ENCODE measurements around the gene RHBDF1.

Gene RHBDF1

DNA sequence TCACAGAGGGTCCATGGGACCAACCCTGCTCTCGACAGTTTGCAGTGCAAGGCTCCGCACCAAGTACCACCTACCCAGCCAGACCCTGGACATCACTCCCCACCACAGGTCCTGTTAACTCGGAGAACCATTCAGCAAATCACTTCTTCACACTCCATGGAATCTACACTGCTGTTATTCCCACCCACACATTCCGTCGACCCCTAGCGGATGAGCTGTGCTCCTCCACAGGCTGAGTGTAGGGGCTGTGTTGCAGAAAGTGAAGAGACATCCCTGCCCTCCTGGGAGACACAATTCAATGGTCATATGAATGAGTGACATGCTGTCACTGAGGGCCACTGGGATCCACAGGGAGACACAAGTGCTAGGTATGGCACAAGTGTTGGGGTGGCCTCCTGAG, 33.1 kb upstream of the RHBDF1 start:
- CTCF ChIA-PET, result interaction anchor here (1.6 kb wide), 1 partner anchor 40 kb away, joined by 4 read pairs; no protein-coding TSS in a partner anchor
- POLR2A ChIA-PET, result no interaction called here
- DNase-seq (ENCODE audit: extremely low spot score), result no peak
- TF ChIP-seq FOXA1 (IDR thresholded peaks at IDR 0.05) (no peak), FOXM1 (IDR thresholded peaks at IDR 0.05; ENCODE audit: borderline replicate concordance) (no peak), SP1 (IDR thresholded peaks at IDR 0.05) (no peak), HDGF (IDR thresholded peaks at IDR 0.05; ENCODE audit: borderline replicate concordance) (no peak), NFRKB (IDR thresholded peaks at IDR 0.05) (no peak), FOXK2 (IDR thresholded peaks at IDR 0.05) (no peak), ELF4 (IDR thresholded peaks at IDR 0.05) (no peak)
- TF ChIP-seq, protein P1, sequence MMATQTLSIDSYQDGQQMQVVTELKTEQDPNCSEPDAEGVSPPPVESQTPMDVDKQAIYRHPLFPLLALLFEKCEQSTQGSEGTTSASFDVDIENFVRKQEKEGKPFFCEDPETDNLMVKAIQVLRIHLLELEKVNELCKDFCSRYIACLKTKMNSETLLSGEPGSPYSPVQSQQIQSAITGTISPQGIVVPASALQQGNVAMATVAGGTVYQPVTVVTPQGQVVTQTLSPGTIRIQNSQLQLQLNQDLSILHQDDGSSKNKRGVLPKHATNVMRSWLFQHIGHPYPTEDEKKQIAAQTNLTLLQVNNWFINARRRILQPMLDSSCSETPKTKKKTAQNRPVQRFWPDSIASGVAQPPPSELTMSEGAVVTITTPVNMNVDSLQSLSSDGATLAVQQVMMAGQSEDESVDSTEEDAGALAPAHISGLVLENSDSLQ (IDR thresholded peaks at IDR 0.05), result no peak

DNA sequence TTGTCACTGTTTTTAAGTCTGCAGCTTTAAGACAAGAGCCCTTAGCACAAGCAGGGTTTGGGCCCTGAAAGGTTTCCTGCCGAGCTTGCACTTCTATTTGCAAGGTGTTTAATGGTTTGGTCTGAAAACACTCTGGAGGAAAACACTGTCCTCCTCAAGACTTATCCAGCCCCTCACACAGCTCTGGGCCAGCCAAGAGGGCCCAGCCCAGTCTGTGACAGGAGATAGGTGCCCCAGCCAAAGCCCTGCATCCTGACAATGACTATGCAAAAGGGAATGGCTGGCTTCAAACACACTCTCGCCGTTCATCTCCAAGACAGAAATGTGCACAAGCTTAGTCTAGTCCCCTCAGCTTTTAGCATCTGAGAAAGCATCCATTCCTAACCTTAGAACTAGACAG, 32.5 kb upstream of the RHBDF1 start:
- no peak for DNase-seq (ENCODE audit: extremely low spot score)
- ChIA-PET POLR2A (interaction anchor here (0.9 kb wide), 1 partner anchor 130 kb away, joined by 3 read pairs; no protein-coding TSS in a partner anchor), CTCF (interaction anchor here (1.4 to 1.6 kb wide), 2 partner anchors 39 to 258 kb away, joined by 3 to 4 read pairs; no protein-coding TSS in a partner anchor)
- TF ChIP-seq TARDBP (IDR thresholded peaks at IDR 0.05) (no peak), FOXM1 (IDR thresholded peaks at IDR 0.05; ENCODE audit: borderline replicate concordance) (no peak), HDGF (IDR thresholded peaks at IDR 0.05; ENCODE audit: borderline replicate concordance) (no peak), LEF1 (IDR thresholded peaks at IDR 0.05; ENCODE audit: borderline replicate concordance) (no peak), SP1 (IDR thresholded peaks at IDR 0.05) (no peak), SUZ12 (IDR thresholded peaks at IDR 0.05) (no peak), BHLHE40 (IDR thresholded peaks at IDR 0.05; ENCODE audit: borderline replicate concordance) (no peak), ZNF384 (IDR thresholded peaks at IDR 0.05) (no peak), L3MBTL2 (conservative IDR thresholded peaks at IDR 0.05) (no peak), FOXK2 (IDR thresholded peaks at IDR 0.05) (no peak)
- TF ChIP-seq, protein P1 (IDR thresholded peaks at IDR 0.05), result no peak

DNA sequence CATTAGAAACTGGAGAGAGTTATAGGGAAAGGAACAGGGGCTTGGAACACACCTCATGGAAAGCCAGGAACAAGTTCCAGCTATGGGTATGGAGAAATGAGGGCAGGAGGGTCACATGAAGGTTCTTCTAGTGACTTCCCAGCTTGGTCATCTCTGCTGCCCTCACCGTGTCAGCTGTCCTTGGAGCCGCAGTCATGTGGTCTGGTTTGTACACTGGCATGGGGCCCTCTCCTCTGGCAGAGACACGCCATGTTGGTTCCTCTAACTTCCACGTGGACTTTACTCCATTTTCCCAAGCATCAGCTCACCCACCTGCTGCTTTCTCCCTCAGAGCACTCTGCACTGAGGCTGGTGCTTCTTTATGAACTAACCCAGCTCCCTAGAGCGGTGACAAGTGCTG, 31.9 kb upstream of the RHBDF1 start:
- POLR2A ChIA-PET, result interaction anchor here (0.9 kb wide), 1 partner anchor 131 kb away, joined by 3 read pairs; no protein-coding TSS in a partner anchor
- DNase-seq (ENCODE audit: extremely low spot score), result no peak
- TF ChIP-seq ARNT (IDR thresholded peaks at IDR 0.05) (no peak), BHLHE40 (IDR thresholded peaks at IDR 0.05; ENCODE audit: borderline replicate concordance) (no peak), LEF1 (IDR thresholded peaks at IDR 0.05; ENCODE audit: borderline replicate concordance) (no peak), FOXM1 (IDR thresholded peaks at IDR 0.05; ENCODE audit: borderline replicate concordance) (no peak), HDGF (IDR thresholded peaks at IDR 0.05; ENCODE audit: borderline replicate concordance) (no peak), CTBP1 (IDR thresholded peaks at IDR 0.05; ENCODE audit: borderline replicate concordance) (no peak)
- TF ChIP-seq, protein P1 (IDR thresholded peaks at IDR 0.05), result no peak
- CTCF ChIA-PET, result interaction anchor here (1.4 to 1.6 kb wide), 2 partner anchors 39 to 258 kb away, joined by 3 to 4 read pairs; no protein-coding TSS in a partner anchor

DNA sequence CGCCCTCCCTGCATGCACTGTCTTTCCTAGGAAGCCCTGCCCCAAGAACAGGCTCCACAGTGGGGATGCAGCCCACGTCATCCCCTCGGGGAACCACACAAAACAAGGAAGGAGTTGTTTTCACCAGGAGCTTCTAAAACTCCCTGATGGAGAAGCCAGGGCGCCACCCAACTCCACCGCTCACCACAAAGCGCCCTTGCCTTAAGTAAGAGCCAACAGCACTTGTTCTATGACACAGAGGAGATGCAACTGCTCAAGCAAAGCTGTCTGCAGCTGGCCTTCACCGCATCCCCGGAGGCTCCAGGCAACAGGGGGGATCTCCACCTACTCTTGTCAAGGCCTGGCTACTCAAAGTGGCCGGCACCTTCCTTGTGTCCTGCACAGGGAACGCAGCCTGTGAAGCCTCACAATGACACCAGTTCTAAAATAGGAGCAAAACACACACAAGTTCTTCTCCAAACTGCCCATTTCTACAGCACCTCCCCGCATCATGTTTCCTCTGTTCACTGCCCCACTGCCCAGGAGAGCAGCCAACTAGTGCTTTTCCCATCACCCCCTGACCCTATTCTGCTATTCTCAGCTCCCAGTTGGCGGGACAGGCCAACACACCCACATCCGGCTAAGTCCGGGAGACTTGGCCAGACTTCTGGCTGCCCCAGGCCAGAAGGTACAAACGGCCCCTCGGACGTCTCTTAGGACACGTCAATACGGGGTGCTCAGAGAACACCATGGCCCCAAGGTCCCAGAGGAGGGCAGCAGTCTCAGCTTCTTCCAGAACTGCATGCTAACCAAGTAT, 29.8 kb upstream of the RHBDF1 start:
- no peak for DNase-seq (ENCODE audit: extremely low spot score)
- POLR2A ChIA-PET, result no interaction called here
- CTCF ChIA-PET, result no interaction called here
- TF ChIP-seq, protein P1 (IDR thresholded peaks at IDR 0.05), result no peak
- no peak for TF ChIP-seq BHLHE40 (IDR thresholded peaks at IDR 0.05; ENCODE audit: borderline replicate concordance)
- no peak for TF ChIP-seq HDGF (IDR thresholded peaks at IDR 0.05; ENCODE audit: borderline replicate concordance)
- TF ChIP-seq L3MBTL2 (conservative IDR thresholded peaks at IDR 0.05), result no peak
- no peak for TF ChIP-seq FOXK2 (IDR thresholded peaks at IDR 0.05)
- no peak for TF ChIP-seq CTBP1 (IDR thresholded peaks at IDR 0.05; ENCODE audit: borderline replicate concordance)
- TF ChIP-seq ARNT (IDR thresholded peaks at IDR 0.05), result no peak
- TF ChIP-seq FOXM1 (IDR thresholded peaks at IDR 0.05; ENCODE audit: borderline replicate concordance), result no peak
- no peak for TF ChIP-seq SP1 (IDR thresholded peaks at IDR 0.05)
- TF ChIP-seq TARDBP (IDR thresholded peaks at IDR 0.05), result no peak
- TF ChIP-seq SUZ12 (IDR thresholded peaks at IDR 0.05), result no peak
- TF ChIP-seq ELF4 (IDR thresholded peaks at IDR 0.05), result no peak
- no peak for TF ChIP-seq NFRKB (IDR thresholded peaks at IDR 0.05)
- no peak for TF ChIP-seq ZNF384 (IDR thresholded peaks at IDR 0.05)
- no peak for TF ChIP-seq FOXA1 (IDR thresholded peaks at IDR 0.05)
- no peak for TF ChIP-seq LEF1 (IDR thresholded peaks at IDR 0.05; ENCODE audit: borderline replicate concordance)

DNA sequence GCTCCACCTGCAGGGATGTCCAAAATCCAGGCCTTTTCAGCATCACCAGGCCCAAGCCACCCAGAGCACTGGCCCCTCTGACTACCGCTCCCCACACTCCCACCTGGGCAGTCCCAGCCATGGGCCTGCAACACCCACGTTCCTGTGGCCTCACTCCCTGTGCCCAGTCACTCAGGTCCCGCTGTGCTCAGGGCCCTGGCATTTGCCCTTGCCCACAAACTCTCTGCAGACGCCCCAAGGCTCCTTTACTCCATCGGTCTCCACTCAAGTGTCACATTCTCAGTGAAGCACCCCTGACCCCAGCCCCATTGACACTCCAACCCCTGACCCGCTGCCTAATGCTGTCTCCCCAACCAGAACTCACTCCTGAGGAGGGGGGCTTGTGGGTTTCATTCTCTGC, 29.2 kb upstream of the RHBDF1 start:
- POLR2A ChIA-PET, result no interaction called here
- no peak for TF ChIP-seq HDGF (IDR thresholded peaks at IDR 0.05; ENCODE audit: borderline replicate concordance)
- TF ChIP-seq ARNT (IDR thresholded peaks at IDR 0.05), result no peak
- TF ChIP-seq FOXM1 (IDR thresholded peaks at IDR 0.05; ENCODE audit: borderline replicate concordance), result no peak
- TF ChIP-seq, protein P1 (IDR thresholded peaks at IDR 0.05), result no peak
- no peak for TF ChIP-seq NFRKB (IDR thresholded peaks at IDR 0.05)
- TF ChIP-seq TARDBP (IDR thresholded peaks at IDR 0.05), result no peak
- no peak for TF ChIP-seq FOXA1 (IDR thresholded peaks at IDR 0.05)
- no peak for TF ChIP-seq SUZ12 (IDR thresholded peaks at IDR 0.05)
- no peak for TF ChIP-seq ZNF384 (IDR thresholded peaks at IDR 0.05)
- no peak for TF ChIP-seq L3MBTL2 (conservative IDR thresholded peaks at IDR 0.05)
- no peak for DNase-seq (ENCODE audit: extremely low spot score)
- CTCF ChIA-PET, result no interaction called here

Measured in HEK293T (cell line).